SH-SY5Y (cell line): ENCODE results near the gene UGP2.

Experiments used
- GATA2 ChIP-seq: IDR thresholded peaks from 2 replicates; pipeline ENCODE4 v1.6.1; 2011; ENCODE audit warnings: mild to moderate bottlenecking, low read depth, low read length
- GATA3 ChIP-seq: IDR thresholded peaks from 2 replicates; pipeline ENCODE4 v1.6.1; 2011; ENCODE audit warnings: low read depth, mild to moderate bottlenecking, low read length, moderate library complexity

GRCh38 chr2:63890678-63891077 is 49.0 kb downstream of the UGP2 start:
- no peak for TF ChIP-seq GATA2
- no peak for TF ChIP-seq GATA3
